Measurements from ENCODE around the gene LRIG3. TPM values are rescaled to one million over a fixed set of nuclear protein-coding genes. Genes with fewer than 3 reads are reported as not detected.

Gene LRIG3
- total and polyA plus RNA-seq, 7 donors = 1.4 to 5.1 (median 2.9) TPM

DNA sequence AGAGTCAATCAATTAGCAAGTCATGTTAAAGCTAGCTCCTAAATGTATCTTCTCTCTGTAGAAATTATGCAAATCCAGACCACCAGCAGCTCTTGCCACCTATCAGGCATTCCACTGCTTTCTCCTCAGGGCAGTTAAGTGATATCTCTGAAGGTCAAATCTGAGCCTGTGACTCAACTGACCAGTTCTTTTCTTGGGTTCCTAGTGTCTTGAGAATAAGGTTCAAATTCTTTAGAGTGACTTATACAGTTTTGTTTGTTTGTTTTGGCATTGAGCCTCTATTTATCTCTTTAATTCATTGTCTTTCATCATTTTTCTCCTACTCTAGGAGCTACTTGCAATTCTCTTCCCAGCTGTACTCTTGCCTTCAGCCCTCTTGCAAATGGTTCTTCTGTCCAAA, 2.5 kb upstream of the LRIG3 start:
- H3K4me3 ChIP-seq = no peak overlapping the region
- no peaks in the 10 kb centered on the region for H3K9me3 ChIP-seq
- intact Hi-C loops (cut with DNase I) = no loop called here
- TF ChIP-seq, protein P1, sequence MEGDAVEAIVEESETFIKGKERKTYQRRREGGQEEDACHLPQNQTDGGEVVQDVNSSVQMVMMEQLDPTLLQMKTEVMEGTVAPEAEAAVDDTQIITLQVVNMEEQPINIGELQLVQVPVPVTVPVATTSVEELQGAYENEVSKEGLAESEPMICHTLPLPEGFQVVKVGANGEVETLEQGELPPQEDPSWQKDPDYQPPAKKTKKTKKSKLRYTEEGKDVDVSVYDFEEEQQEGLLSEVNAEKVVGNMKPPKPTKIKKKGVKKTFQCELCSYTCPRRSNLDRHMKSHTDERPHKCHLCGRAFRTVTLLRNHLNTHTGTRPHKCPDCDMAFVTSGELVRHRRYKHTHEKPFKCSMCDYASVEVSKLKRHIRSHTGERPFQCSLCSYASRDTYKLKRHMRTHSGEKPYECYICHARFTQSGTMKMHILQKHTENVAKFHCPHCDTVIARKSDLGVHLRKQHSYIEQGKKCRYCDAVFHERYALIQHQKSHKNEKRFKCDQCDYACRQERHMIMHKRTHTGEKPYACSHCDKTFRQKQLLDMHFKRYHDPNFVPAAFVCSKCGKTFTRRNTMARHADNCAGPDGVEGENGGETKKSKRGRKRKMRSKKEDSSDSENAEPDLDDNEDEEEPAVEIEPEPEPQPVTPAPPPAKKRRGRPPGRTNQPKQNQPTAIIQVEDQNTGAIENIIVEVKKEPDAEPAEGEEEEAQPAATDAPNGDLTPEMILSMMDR (IDR thresholded peaks at IDR 0.05) = no peak
- DNase-seq (no peak), ATAC-seq (no peak)
- no peak overlapping the region for H3K27ac ChIP-seq
- H3K4me1 ChIP-seq = no peaks in the 10 kb centered on the region
- H3K36me3 ChIP-seq (ENCODE audit: insufficient read depth in 1 of 2, low read depth in 1 of 2) = no peaks in the 10 kb centered on the region
- H3K27me3 ChIP-seq (ENCODE audit: insufficient read depth in 3 of 3, low read length in 2 of 3) = no peaks in the 10 kb centered on the region

DNA sequence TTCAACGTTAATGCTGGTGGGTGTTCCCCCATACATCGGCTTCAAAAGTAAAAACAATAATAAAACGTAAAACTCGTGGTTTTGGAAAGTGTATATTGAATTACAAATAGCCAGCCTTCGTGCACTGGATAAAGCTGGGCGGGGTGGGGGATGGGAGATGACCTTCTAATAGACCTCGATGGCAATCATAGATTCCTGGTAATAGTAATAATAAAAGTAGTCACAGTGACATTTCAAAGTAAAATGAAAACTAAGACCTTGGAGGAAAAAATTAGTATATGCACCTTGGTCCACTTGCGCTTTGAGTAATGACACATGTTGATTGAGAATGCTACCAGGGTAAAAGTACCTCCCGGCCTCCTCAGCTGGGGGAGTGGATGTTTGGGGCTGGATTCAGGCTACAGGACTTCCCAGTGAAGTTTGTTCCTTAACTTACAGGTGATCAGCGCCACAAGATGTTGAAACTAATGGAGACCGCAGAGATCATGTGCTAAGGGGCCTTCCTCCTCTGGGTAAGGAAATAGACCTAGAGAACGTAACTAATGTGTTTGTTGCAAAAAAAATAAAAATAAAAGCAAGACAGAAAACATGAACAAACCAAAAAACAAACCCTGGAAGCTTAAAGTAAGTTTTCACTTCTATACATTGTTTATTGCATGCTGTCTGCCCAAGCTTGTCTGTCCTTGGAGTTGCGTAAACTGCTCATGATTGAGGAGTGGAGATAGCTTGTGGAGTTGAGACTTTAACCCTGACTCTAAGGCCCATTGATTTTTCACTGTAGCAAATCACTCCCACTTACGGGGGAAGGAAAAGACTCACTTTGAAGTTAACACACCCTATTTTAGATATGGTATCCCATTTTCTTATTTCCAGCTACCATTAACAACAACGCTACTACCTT, 907 bp upstream of the LRIG3 start:
- TF ChIP-seq, protein P1 (IDR thresholded peaks at IDR 0.05) = no peak
- H3K27me3 ChIP-seq (ENCODE audit: insufficient read depth in 3 of 3, low read length in 2 of 3) = no peaks in the 10 kb centered on the region
- H3K4me3 ChIP-seq = peak overlapping the region; percentile 95
- WGBS, 3 donors = 57% methylated on average over 15 of the region's 15 CpGs
- intact Hi-C loops (cut with DNase I) = no loop called here
- DNase-seq = no peak
- no peaks in the 10 kb centered on the region for H3K36me3 ChIP-seq (ENCODE audit: insufficient read depth in 1 of 2, low read depth in 1 of 2)
- H3K4me1 ChIP-seq = peaks cover 9% of the 10 kb centered on the region
- peak overlapping the region; percentile 91 for H3K27ac ChIP-seq
- no peak for ATAC-seq
- no peaks in the 10 kb centered on the region for H3K9me3 ChIP-seq

DNA sequence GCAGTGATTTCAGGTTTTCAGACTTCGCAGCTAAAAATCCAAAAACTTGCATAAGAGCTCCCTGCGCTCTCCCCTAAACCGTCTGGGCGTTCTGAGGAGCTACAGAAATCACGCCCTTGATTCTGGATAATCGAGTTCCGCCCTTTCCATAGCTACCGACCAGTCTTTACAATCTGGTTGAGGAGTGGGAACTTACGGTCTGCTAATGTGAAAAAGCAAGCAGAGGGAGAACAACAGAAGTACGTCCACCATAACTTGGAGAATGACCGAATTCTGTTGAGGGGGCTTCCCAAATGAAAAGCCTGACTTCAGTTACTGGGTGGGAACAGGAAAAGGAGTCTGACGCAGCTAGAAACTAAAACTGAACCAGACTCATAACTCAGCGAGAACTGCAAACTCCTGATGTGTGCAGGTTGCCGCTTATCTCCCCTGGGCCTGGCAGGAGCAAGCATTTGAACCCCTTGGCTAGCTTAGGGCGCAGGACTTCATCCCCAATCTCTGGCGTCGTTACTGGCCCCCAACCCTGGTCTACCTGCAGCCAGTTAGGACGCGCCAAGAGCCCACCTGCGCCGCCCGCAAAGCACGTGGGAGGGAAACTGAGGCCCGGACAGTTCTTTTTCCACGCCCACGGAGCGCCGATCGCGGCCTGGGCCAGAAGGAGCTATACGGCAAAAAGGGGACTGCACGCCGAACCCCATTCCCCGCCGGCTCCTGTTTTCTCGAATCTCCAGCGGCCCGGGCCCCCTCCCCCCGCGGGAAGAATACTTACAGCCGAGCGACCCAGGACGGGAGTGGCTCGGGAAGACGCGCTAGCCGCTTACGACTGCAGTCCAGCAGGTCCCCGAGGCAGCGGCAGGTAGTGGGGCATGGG, 838 bp downstream of the LRIG3 start:
- H3K27ac ChIP-seq = peak overlapping the region; percentile 91
- H3K36me3 ChIP-seq (ENCODE audit: insufficient read depth in 1 of 2, low read depth in 1 of 2) = no peaks in the 10 kb centered on the region
- intact Hi-C loops (cut with DNase I) = no loop called here
- ATAC-seq (peak; percentile 12 to 50 (median 45)), DNase-seq (no peak)
- no peaks in the 10 kb centered on the region for H3K9me3 ChIP-seq
- 0 to 1% (median 1%) methylated on average over 45 to 50 of the region's 50 CpGs for WGBS, 3 donors
- no peaks in the 10 kb centered on the region for H3K27me3 ChIP-seq (ENCODE audit: insufficient read depth in 3 of 3, low read length in 2 of 3)
- TF ChIP-seq, protein P1 (IDR thresholded peaks at IDR 0.05) = no peak
- H3K4me3 ChIP-seq = peak overlapping the region; percentile 95
- H3K4me1 ChIP-seq = peaks cover 26% of the 10 kb centered on the region

DNA sequence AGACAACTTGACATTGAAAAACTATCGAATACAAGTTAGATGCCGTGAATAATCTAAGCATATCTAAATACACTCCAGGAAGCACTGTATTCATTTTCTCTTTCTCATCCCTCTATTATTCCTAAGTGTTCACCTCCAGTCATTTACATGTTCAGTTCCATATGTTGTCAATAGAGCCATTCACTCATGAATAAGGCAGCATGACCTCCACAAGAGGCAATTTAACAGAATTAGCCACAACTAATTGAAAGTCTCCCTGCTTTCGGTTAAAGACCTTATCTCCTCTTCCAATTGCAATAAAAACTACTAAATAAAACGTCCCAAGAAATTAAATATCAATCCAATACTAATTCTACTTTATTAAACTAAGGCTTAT, 1.8 kb downstream of the LRIG3 start:
- no peaks in the 10 kb centered on the region for H3K9me3 ChIP-seq
- H3K4me1 ChIP-seq = peaks cover 30% of the 10 kb centered on the region
- H3K36me3 ChIP-seq (ENCODE audit: insufficient read depth in 1 of 2, low read depth in 1 of 2) = peaks cover 0 to 4% of the 10 kb centered on the region in 2 donors
- ATAC-seq (no peak), DNase-seq (no peak)
- H3K27me3 ChIP-seq (ENCODE audit: insufficient read depth in 3 of 3, low read length in 2 of 3) = no peaks in the 10 kb centered on the region
- WGBS, 3 donors = 6 to 8% (median 7%) methylated on average over 4 of the region's 4 CpGs
- H3K4me3 ChIP-seq = peak overlapping the region; percentile 95
- peak overlapping the region; percentile 91 for H3K27ac ChIP-seq
- TF ChIP-seq, protein P1 (IDR thresholded peaks at IDR 0.05) = no peak
- intact Hi-C loops (cut with DNase I) = no loop called here
